IMR-90 (cell line): ENCODE data around the gene TSPEAR. TPM values are rescaled to one million over a fixed set of nuclear protein-coding genes. Genes with fewer than 3 reads are reported as not detected.

Source experiments
- ATAC-seq: fragments of 200-7000 bp; cut with Tn5 transposase; 2 replicates; pipeline ENCODE4 v1.9.1; 2020; ENCODE audit warnings: low read depth, mild to moderate bottlenecking, moderate library complexity
- BruUV-seq: library from RNA; stranded (reverse); fragments of 400-500 nt; replicated peaks from 2 replicates; lab custom pipeline; 2021; lab: Mats Ljungman, UMichigan
- CTCF ChIA-PET: fragments of 300-600 bp; formaldehyde crosslinking; extraction: SDS; loops from one replicate; lab custom pipeline; 2021; ENCODE audit warnings: antibody characterized with exemption; lab: Yijun Ruan, JAX
- POLR2A ChIA-PET: fragments of 300-600 bp; sonication (Branson Sonifier 250); formaldehyde crosslinking; loops from one replicate; lab custom pipeline; 2022; ENCODE audit warnings: antibody characterized with exemption; ENCODE audit not compliant: unreplicated experiment; lab: Charles Lee
- DNase-seq: peaks from one replicate; pipeline ENCODE4 v3.0.0; 2013
- H2AFZ ChIP-seq: replicated peaks from 2 replicates; pipeline ENCODE3; 2013; ENCODE audit warnings: low read length, mild to moderate bottlenecking; ENCODE audit not compliant: poor library complexity
- H2AK5ac ChIP-seq: 2 replicates; pipeline ENCODE4 v1.6.1; 2013; ENCODE audit warnings: low read depth, low read length, inconsistent platforms
- H2AK9ac ChIP-seq: replicated peaks from 2 replicates; pipeline ENCODE3; 2013; ENCODE audit warnings: mild to moderate bottlenecking, low read depth, low read length, moderate library complexity; ENCODE audit not compliant: poor library complexity
- H2BK120ac ChIP-seq: 2 replicates; pipeline ENCODE4 v1.6.1; 2013; ENCODE audit warnings: low read depth, low read length, inconsistent platforms
- H2BK15ac ChIP-seq: 3 replicates; pipeline ENCODE4 v1.6.1; 2013; ENCODE audit warnings: low read depth, low read length, inconsistent platforms
- H2BK20ac ChIP-seq: 2 replicates; pipeline ENCODE4 v1.6.1; 2013; ENCODE audit warnings: low read depth, mild to moderate bottlenecking, inconsistent platforms, low read length, moderate library complexity
- H2BK5ac ChIP-seq: 2 replicates; pipeline ENCODE4 v1.6.1; 2013; ENCODE audit warnings: mild to moderate bottlenecking, low read depth, low read length, inconsistent platforms; ENCODE audit not compliant: poor library complexity, severe bottlenecking
- H3K14ac ChIP-seq: replicated peaks from 2 replicates; pipeline ENCODE4 v1.6.1; 2013; ENCODE audit warnings: low read depth, low read length, inconsistent platforms
- H3K18ac ChIP-seq: 2 replicates; pipeline ENCODE4 v1.6.1; 2013; ENCODE audit warnings: low read depth, low read length, control low read depth
- H3K23ac ChIP-seq: 2 replicates; pipeline ENCODE4 v1.6.1; 2013; ENCODE audit warnings: low read depth, low read length, inconsistent platforms
- H3K27ac ChIP-seq: 2 replicates; pipeline ENCODE4 v1.5.1; 2013; ENCODE audit warnings: mild to moderate bottlenecking, control low read depth, low read length; ENCODE audit not compliant: insufficient read depth
- H3K27me3 ChIP-seq: 2 replicates; pipeline ENCODE4 v1.6.1; 2013; ENCODE audit warnings: low read length; ENCODE audit not compliant: control insufficient read depth, insufficient read depth
- H3K36me3 ChIP-seq: 2 replicates; pipeline ENCODE4 v1.6.1; 2013; ENCODE audit warnings: low read length, mixed read lengths; ENCODE audit not compliant: control insufficient read depth, insufficient read depth
- H3K4ac ChIP-seq: 2 replicates; pipeline ENCODE4 v1.6.1; 2013; ENCODE audit warnings: low read depth, low read length, inconsistent platforms
- H3K4me1 ChIP-seq: 2 replicates; pipeline ENCODE4 v1.6.1; 2013; ENCODE audit warnings: low read length, mixed read lengths; ENCODE audit not compliant: control insufficient read depth, insufficient read depth
- H3K4me2 ChIP-seq: 2 replicates; pipeline ENCODE4 v1.6.1; 2013; ENCODE audit warnings: low read depth, mild to moderate bottlenecking, control low read depth, low read length, moderate library complexity
- H3K4me3 ChIP-seq: 2 replicates; pipeline ENCODE4 v1.5.1; 2013; ENCODE audit warnings: low read depth, mild to moderate bottlenecking, control low read depth, low read length, moderate library complexity; ENCODE audit not compliant: insufficient read depth
- H3K56ac ChIP-seq: 2 replicates; pipeline ENCODE4 v1.6.1; 2013; ENCODE audit warnings: low read length, inconsistent platforms; ENCODE audit not compliant: insufficient read depth; ENCODE audit errors: extremely low read depth
- H3K79me1 ChIP-seq, 2 experiments: 2 replicates each; pipeline ENCODE4 v1.6.1; 2013; ENCODE audit warnings: low read length in 2 of 2, inconsistent platforms in 1 of 2, low read depth in 1 of 2
- H3K9ac ChIP-seq: 2 replicates; pipeline ENCODE4 v1.6.1; 2013; ENCODE audit warnings: low read depth, low read length, control low read depth
- H3K9me1 ChIP-seq: 2 replicates; pipeline ENCODE4 v1.6.1; 2013; ENCODE audit warnings: low read length, inconsistent platforms; ENCODE audit not compliant: insufficient read depth
- H3K9me3 ChIP-seq: 2 replicates; pipeline ENCODE4 v1.6.1; 2013; ENCODE audit warnings: low read length; ENCODE audit not compliant: control insufficient read depth, insufficient read depth
- H4K20me1 ChIP-seq: 2 replicates; pipeline ENCODE4 v1.6.1; 2013; ENCODE audit warnings: low read length, inconsistent platforms; ENCODE audit not compliant: insufficient read depth
- H4K5ac ChIP-seq: 2 replicates; pipeline ENCODE4 v1.6.1; 2013; ENCODE audit warnings: mild to moderate bottlenecking, low read depth, low read length, control low read depth
- H4K8ac ChIP-seq, 2 experiments: 2 replicates each; pipeline ENCODE4 v1.6.1; 2013; ENCODE audit warnings: low read depth in 2 of 2, low read length in 2 of 2, control low read depth in 1 of 2, inconsistent platforms in 1 of 2
- H4K91ac ChIP-seq: 2 replicates; pipeline ENCODE4 v1.6.1; 2013; ENCODE audit warnings: low read depth, low read length, inconsistent platforms; ENCODE audit not compliant: insufficient read depth
- BHLHE40 ChIP-seq: fragments of 150-350 bp; IDR thresholded peaks from 2 replicates; pipeline ENCODE4 v1.6.1; 2016; ENCODE audit warnings: mild to moderate bottlenecking, low read depth, low read length
- CHD1 ChIP-seq: IDR thresholded peaks from 2 replicates; pipeline ENCODE4 v1.6.1; 2012; ENCODE audit warnings: low read depth, low read length, improper control_type of control experiment
- CTCF ChIP-seq: conservative IDR thresholded peaks from 2 replicates; pipeline ENCODE4 v1.5.1; 2012; ENCODE audit warnings: mild to moderate bottlenecking, low read depth, low read length, improper control_type of control experiment
- FOS ChIP-seq: fragments of 150-350 bp; IDR thresholded peaks from 2 replicates; pipeline ENCODE4 v1.6.1; 2016; ENCODE audit warnings: low read depth, low read length
- MAFK ChIP-seq: IDR thresholded peaks from 2 replicates; pipeline ENCODE4 v1.6.1; 2012; ENCODE audit warnings: low read depth, low read length, improper control_type of control experiment
- MAZ ChIP-seq: IDR thresholded peaks from 2 replicates; pipeline ENCODE4 v1.6.1; 2012; ENCODE audit warnings: low read depth, mild to moderate bottlenecking, low read length, improper control_type of control experiment, moderate library complexity, borderline replicate concordance
- MXI1 ChIP-seq: IDR thresholded peaks from 2 replicates; pipeline ENCODE4 v1.6.1; 2012; ENCODE audit warnings: low read depth, mild to moderate bottlenecking, low read length, moderate library complexity, borderline replicate concordance
- NFE2L2 ChIP-seq: fragments of 150-350 bp; IDR thresholded peaks from 2 replicates; pipeline ENCODE4 v1.6.1; 2016; ENCODE audit warnings: low read depth, mild to moderate bottlenecking, low read length
- POLR2A ChIP-seq: IDR thresholded peaks from 2 replicates; pipeline ENCODE4 v1.6.1; 2012; ENCODE audit warnings: mild to moderate bottlenecking, low read depth, low read length
- RAD21 ChIP-seq: IDR thresholded peaks from 2 replicates; pipeline ENCODE4 v1.6.1; 2012; ENCODE audit warnings: low read length, improper control_type of control experiment
- RCOR1 ChIP-seq: IDR thresholded peaks from 2 replicates; pipeline ENCODE4 v1.6.1; 2012; ENCODE audit warnings: mild to moderate bottlenecking, low read length, improper control_type of control experiment; ENCODE audit not compliant: insufficient replicate concordance
- RFX5 ChIP-seq: IDR thresholded peaks from 2 replicates; pipeline ENCODE4 v1.8.0; 2012; ENCODE audit warnings: low read depth, mild to moderate bottlenecking, low read length, moderate library complexity
- SMC3 ChIP-seq: fragments of 150-350 bp; IDR thresholded peaks from 2 replicates; pipeline ENCODE4 v1.6.1; 2016; ENCODE audit warnings: low read depth, mild to moderate bottlenecking, antibody characterized with exemption, low read length, moderate library complexity
- WGBS, 2 experiments: methylation state at CpG; one replicate each; pipeline versions ENCODE4 v1.1.5 to v1.1.7; 2013; ENCODE audit warnings: missing lambda C conversion rate in 2 of 2; ENCODE audit not compliant: insufficient read length in 1 of 2; ENCODE audit errors: extremely low coverage in 2 of 2; 5-methylcytosine and 5-hydroxymethylcytosine counted together
- dilution Hi-C: fragments of 300-500 bp; cut with HindIII; formaldehyde crosslinking; loops from one replicate; pipeline ENCODE4 v1.14.3; 2018; ENCODE audit warnings: low sequenced_read_pairs; ENCODE audit not compliant: unreplicated experiment
- in situ Hi-C: fragments of 300-500 bp; cut with MboI; formaldehyde crosslinking; loops from 3 replicates; pipeline ENCODE4 v1.14.3; 2019; ENCODE audit warnings: low sequenced_read_pairs, inconsistent platforms, mixed read lengths
- intact Hi-C: fragments of 100-400 bp; cut with micrococcal nuclease; formaldehyde crosslinking; loops from 2 replicates; pipeline ENCODE4 v1.10.0; 2022
- polyA plus RNA-seq, 3 experiments: library from polyadenylated mRNA; depleted of rRNA; stranded (reverse); fragments of >200 nt; gene quantifications; 2 replicates each; pipeline ENCODE4 v1.2.3, GENCODE V29; 2012; ENCODE audit warnings: low replicate concordance in 1 of 3
- total RNA-seq: library from RNA; depleted of rRNA; stranded (reverse); fragments of >200 nt; gene quantifications from 2 replicates; pipeline ENCODE4 v1.2.3, GENCODE V29; 2012
- TF ChIP-seq, protein P1 (sequence below): fragments of 150-350 bp; IDR thresholded peaks from 2 replicates; pipeline ENCODE4 v1.6.1; 2016; ENCODE audit warnings: low read depth, mild to moderate bottlenecking, low read length, moderate library complexity, borderline replicate concordance
- TF ChIP-seq, protein P2 (sequence below): fragments of 150-350 bp; IDR thresholded peaks from 2 replicates; pipeline ENCODE4 v1.6.1; 2017; ENCODE audit warnings: mild to moderate bottlenecking, antibody characterized with exemption, low read length, low read depth

Gene TSPEAR
- total and polyA plus RNA-seq, 2 of the 4 experiments (the other 2 are of a cell fraction), result not detected

GRCh38 chr21:44533121-44533890, 178.1 kb downstream of the TSPEAR start:
- no TSS peak for BruUV-seq
- H3K23ac ChIP-seq, result no peak overlapping the region
- CTCF ChIA-PET, result no interaction called here

More at GRCh38 chr21:44533121-44533890, 178.1 kb downstream of the TSPEAR start:
- DNase-seq (no peak), ATAC-seq (no peak)
- TF ChIP-seq CTCF (no peak), NFE2L2 (no peak), BHLHE40 (no peak), SMC3 (no peak), MAZ (no peak), MXI1 (no peak), RFX5 (no peak), MAFK (no peak), POLR2A (no peak), FOS (no peak), CHD1 (no peak), RAD21 (no peak), RCOR1 (no peak)
- TF ChIP-seq, protein P1, sequence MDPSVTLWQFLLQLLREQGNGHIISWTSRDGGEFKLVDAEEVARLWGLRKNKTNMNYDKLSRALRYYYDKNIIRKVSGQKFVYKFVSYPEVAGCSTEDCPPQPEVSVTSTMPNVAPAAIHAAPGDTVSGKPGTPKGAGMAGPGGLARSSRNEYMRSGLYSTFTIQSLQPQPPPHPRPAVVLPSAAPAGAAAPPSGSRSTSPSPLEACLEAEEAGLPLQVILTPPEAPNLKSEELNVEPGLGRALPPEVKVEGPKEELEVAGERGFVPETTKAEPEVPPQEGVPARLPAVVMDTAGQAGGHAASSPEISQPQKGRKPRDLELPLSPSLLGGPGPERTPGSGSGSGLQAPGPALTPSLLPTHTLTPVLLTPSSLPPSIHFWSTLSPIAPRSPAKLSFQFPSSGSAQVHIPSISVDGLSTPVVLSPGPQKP, result no peak
- TF ChIP-seq, protein P2, sequence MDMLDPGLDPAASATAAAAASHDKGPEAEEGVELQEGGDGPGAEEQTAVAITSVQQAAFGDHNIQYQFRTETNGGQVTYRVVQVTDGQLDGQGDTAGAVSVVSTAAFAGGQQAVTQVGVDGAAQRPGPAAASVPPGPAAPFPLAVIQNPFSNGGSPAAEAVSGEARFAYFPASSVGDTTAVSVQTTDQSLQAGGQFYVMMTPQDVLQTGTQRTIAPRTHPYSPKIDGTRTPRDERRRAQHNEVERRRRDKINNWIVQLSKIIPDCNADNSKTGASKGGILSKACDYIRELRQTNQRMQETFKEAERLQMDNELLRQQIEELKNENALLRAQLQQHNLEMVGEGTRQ, result no peak
- intact Hi-C loops (no loop called here), in situ Hi-C loops (no loop called here), dilution Hi-C loops (no loop called here)
- H2AFZ ChIP-seq, result no peak overlapping the region
- no peaks in the 10 kb centered on the region for H3K4me1 ChIP-seq
- no peak overlapping the region for H3K14ac ChIP-seq
- H3K56ac ChIP-seq, result no peak overlapping the region
- H3K36me3 ChIP-seq, result no peaks in the 10 kb centered on the region
- no peak overlapping the region for H2BK20ac ChIP-seq
- no peaks in the 10 kb centered on the region for H4K20me1 ChIP-seq
- H3K27me3 ChIP-seq, result 0 out of 2 replicates have a peak, but pooled peaks cover 2% of the 10 kb centered on the region
- 88% methylated on average over 27 of the region's 37 CpGs; no CpG with 5 or more reads in 1 of the 2 experiments for WGBS, 2 experiments
- H3K9ac ChIP-seq, result no peak overlapping the region
- H3K4me3 ChIP-seq, result no peak overlapping the region
- no peak overlapping the region for H4K91ac ChIP-seq
- H2BK120ac ChIP-seq, result no peak overlapping the region
- H4K5ac ChIP-seq, result no peak overlapping the region
- H3K4me2 ChIP-seq, result no peak overlapping the region
- no peak overlapping the region for H3K4ac ChIP-seq
- H3K9me3 ChIP-seq, result peaks cover 14% of the 10 kb centered on the region; the same call in 1 of the 2 replicates
- no peak overlapping the region for H3K27ac ChIP-seq
- H3K79me1 ChIP-seq, result no peaks in the 10 kb centered on the region
- H2AK9ac ChIP-seq, result no peak overlapping the region
- no peak overlapping the region for H2BK5ac ChIP-seq
- H3K9me1 ChIP-seq, result no peaks in the 10 kb centered on the region
- no peak overlapping the region for H2AK5ac ChIP-seq
- POLR2A ChIA-PET, result no interaction called here
- H3K18ac ChIP-seq, result no peak overlapping the region
- no peak overlapping the region for H4K8ac ChIP-seq
- H2BK15ac ChIP-seq, result no peak overlapping the region
